Activated naive CD4-positive, alpha-beta T cell treated with anti-CD3 and anti-CD28 coated beads for 36 hours (primary cell): ENCODE data around the gene ADAMTS13. TPM values are rescaled to one million over a fixed set of nuclear protein-coding genes. Genes with fewer than 3 reads are reported as not detected.

Experiments used
- CTCF ChIA-PET: fragments of 350-600 bp; sonication (Branson Sonifier 250); formaldehyde crosslinking; loops from one replicate; lab custom pipeline; 2021; ENCODE audit warnings: antibody characterized with exemption; lab: Charles Lee
- DNase-seq: peaks from one replicate; pipeline ENCODE4 v3.0.0-alpha.2; 2020
- H3K27ac Mint-ChIP-seq: one replicate; pipeline ENCODE4 v1.8.0; 2021; ENCODE audit warnings: mild to moderate bottlenecking, mixed read lengths
- H3K27me3 Mint-ChIP-seq: one replicate; pipeline ENCODE4 v1.8.0; 2021; ENCODE audit warnings: low read depth, mixed read lengths
- H3K36me3 Mint-ChIP-seq: one replicate; pipeline ENCODE4 v1.8.0; 2021; ENCODE audit warnings: low read depth, mixed read lengths
- H3K4me1 Mint-ChIP-seq: one replicate; pipeline ENCODE4 v1.8.0; 2021; ENCODE audit warnings: low read depth, mixed read lengths
- H3K4me3 Mint-ChIP-seq: one replicate; pipeline ENCODE4 v1.8.0; 2021; ENCODE audit warnings: mild to moderate bottlenecking, moderate library complexity, mixed read lengths
- H3K9me3 Mint-ChIP-seq: one replicate; pipeline ENCODE4 v1.8.0; 2021; ENCODE audit warnings: mixed read lengths
- intact Hi-C: fragments of 100-400 bp; cut with micrococcal nuclease; formaldehyde crosslinking; loops from one replicate; pipeline ENCODE4 v1.15.1; 2023
- total RNA-seq, 2 experiments: library from RNA; stranded (reverse); gene quantifications; one replicate each; pipeline ENCODE4 v1.2.3, GENCODE V29; 2021

The ADAMTS13 gene
- total RNA-seq, 2 experiments from 2014 or later: 3.0 to 3.2 TPM

- intact Hi-C loops: no loop called here
- H3K36me3 Mint-ChIP-seq: no peaks in the 10 kb centered on the region
- H3K27me3 Mint-ChIP-seq: no peaks in the 10 kb centered on the region
- CTCF ChIA-PET: no interaction called here
- H3K27ac Mint-ChIP-seq: no peak overlapping the region
- no peak for DNase-seq
- no peaks in the 10 kb centered on the region for H3K4me1 Mint-ChIP-seq
- no peak overlapping the region for H3K4me3 Mint-ChIP-seq
- no peaks in the 10 kb centered on the region for H3K9me3 Mint-ChIP-seq
Measured at GRCh38 chr9:133470988-133471387, 48.8 kb downstream of the ADAMTS13 start.

GRCh38 chr9:133471551-133472276 is 49.5 kb downstream of the ADAMTS13 start:
- no peak overlapping the region for H3K27ac Mint-ChIP-seq
- no peak overlapping the region for H3K4me3 Mint-ChIP-seq
- DNase-seq: no peak
- no peaks in the 10 kb centered on the region for H3K4me1 Mint-ChIP-seq
- intact Hi-C loops: no loop called here
- H3K36me3 Mint-ChIP-seq: no peaks in the 10 kb centered on the region
- CTCF ChIA-PET: no interaction called here
- H3K9me3 Mint-ChIP-seq: no peaks in the 10 kb centered on the region
- no peaks in the 10 kb centered on the region for H3K27me3 Mint-ChIP-seq

GRCh38 chr9:133472277-133472645 is 50.1 kb downstream of the ADAMTS13 start:
- CTCF ChIA-PET: no interaction called here
- no peak for DNase-seq
- Mint-ChIP-seq H3K27ac (no peak overlapping the region), H3K9me3 (no peaks in the 10 kb centered on the region), H3K4me1 (no peaks in the 10 kb centered on the region), H3K4me3 (no peak overlapping the region), H3K36me3 (no peaks in the 10 kb centered on the region), H3K27me3 (no peaks in the 10 kb centered on the region)
- intact Hi-C loops: no loop called here

GRCh38 chr9:133472753-133473378 is 50.7 kb downstream of the ADAMTS13 start:
- CTCF ChIA-PET: no interaction called here
- intact Hi-C loops: no loop called here
- no peaks in the 10 kb centered on the region for H3K36me3 Mint-ChIP-seq

GRCh38 chr9:133473743-133474142 is 51.6 kb downstream of the ADAMTS13 start:
- Mint-ChIP-seq H3K36me3 (no peaks in the 10 kb centered on the region), H3K4me3 (no peak overlapping the region), H3K27me3 (no peaks in the 10 kb centered on the region), H3K9me3 (no peaks in the 10 kb centered on the region), H3K27ac (no peak overlapping the region), H3K4me1 (no peaks in the 10 kb centered on the region)
- CTCF ChIA-PET: no interaction called here
- DNase-seq: no peak
- intact Hi-C loops: no loop called here

More at GRCh38 chr9:133472753-133473378, 50.7 kb downstream of the ADAMTS13 start:
- Mint-ChIP-seq H3K27ac (no peak overlapping the region), H3K9me3 (no peaks in the 10 kb centered on the region), H3K27me3 (no peaks in the 10 kb centered on the region), H3K4me3 (no peak overlapping the region), H3K4me1 (no peaks in the 10 kb centered on the region)
- no peak for DNase-seq

GRCh38 chr9:133474215-133474614 is 52.0 kb downstream of the ADAMTS13 start:
- Mint-ChIP-seq H3K9me3 (no peaks in the 10 kb centered on the region), H3K36me3 (no peaks in the 10 kb centered on the region), H3K27me3 (no peaks in the 10 kb centered on the region), H3K4me1 (no peaks in the 10 kb centered on the region), H3K4me3 (no peak overlapping the region), H3K27ac (no peak overlapping the region)
- CTCF ChIA-PET: no interaction called here
- intact Hi-C loops: no loop called here
- DNase-seq: no peak

- Mint-ChIP-seq H3K36me3 (no peaks in the 10 kb centered on the region), H3K4me1 (peaks cover 5% of the 10 kb centered on the region), H3K9me3 (no peaks in the 10 kb centered on the region), H3K27me3 (no peaks in the 10 kb centered on the region), H3K4me3 (no peak overlapping the region), H3K27ac (no peak overlapping the region)
- CTCF ChIA-PET: no interaction called here
- DNase-seq: no peak
- intact Hi-C loops: no loop called here
Measured at GRCh38 chr9:133474853-133475252, 52.7 kb downstream of the ADAMTS13 start.

- H3K27me3 Mint-ChIP-seq: no peaks in the 10 kb centered on the region
- CTCF ChIA-PET: no interaction called here
- no peak overlapping the region for H3K27ac Mint-ChIP-seq
- H3K9me3 Mint-ChIP-seq: no peaks in the 10 kb centered on the region
- H3K4me1 Mint-ChIP-seq: peaks cover 6% of the 10 kb centered on the region
- intact Hi-C loops: no loop called here
- H3K36me3 Mint-ChIP-seq: no peaks in the 10 kb centered on the region
- DNase-seq: no peak
- no peak overlapping the region for H3K4me3 Mint-ChIP-seq
Measured at GRCh38 chr9:133475292-133476012, 53.3 kb downstream of the ADAMTS13 start.

- Mint-ChIP-seq H3K27me3 (no peaks in the 10 kb centered on the region), H3K36me3 (no peaks in the 10 kb centered on the region), H3K9me3 (no peaks in the 10 kb centered on the region), H3K4me1 (peaks cover 6% of the 10 kb centered on the region), H3K27ac (no peak overlapping the region), H3K4me3 (no peak overlapping the region)
- DNase-seq: no peak
- intact Hi-C loops: no loop called here
- CTCF ChIA-PET: no interaction called here
Measured at GRCh38 chr9:133476036-133476931, 54.1 kb downstream of the ADAMTS13 start.

- no peak for DNase-seq
- intact Hi-C loops: no loop called here
- CTCF ChIA-PET: interaction anchor here (0.6 kb wide), 1 partner anchor 269 kb away, joined by 3 read pairs; no protein-coding TSS in a partner anchor
- H3K4me3 Mint-ChIP-seq: no peak overlapping the region
- no peaks in the 10 kb centered on the region for H3K27me3 Mint-ChIP-seq
- no peaks in the 10 kb centered on the region for H3K9me3 Mint-ChIP-seq
- H3K27ac Mint-ChIP-seq: no peak overlapping the region
- H3K4me1 Mint-ChIP-seq: peaks cover 6% of the 10 kb centered on the region
- H3K36me3 Mint-ChIP-seq: no peaks in the 10 kb centered on the region
Measured at GRCh38 chr9:133476941-133477340, 54.8 kb downstream of the ADAMTS13 start.

- no peaks in the 10 kb centered on the region for H3K9me3 Mint-ChIP-seq
- no peak for DNase-seq
- no peaks in the 10 kb centered on the region for H3K27me3 Mint-ChIP-seq
- CTCF ChIA-PET: interaction anchor here (0.6 to 1.4 kb wide), 2 partner anchors 9 to 268 kb away, joined by 3 to 6 read pairs; no protein-coding TSS in a partner anchor
- intact Hi-C loops: no loop called here
- no peaks in the 10 kb centered on the region for H3K36me3 Mint-ChIP-seq
- H3K4me1 Mint-ChIP-seq: peaks cover 6% of the 10 kb centered on the region
- peak overlapping the region; percentile 9 for H3K4me3 Mint-ChIP-seq
- H3K27ac Mint-ChIP-seq: no peak overlapping the region
Measured at GRCh38 chr9:133477461-133477860, 55.3 kb downstream of the ADAMTS13 start.
